ENCODE data around the gene IL1B.

The IL1B gene

GRCh38 chr2:112829961-112830681, 6.5 kb downstream of the IL1B start:
- TF ChIP-seq, protein P1, sequence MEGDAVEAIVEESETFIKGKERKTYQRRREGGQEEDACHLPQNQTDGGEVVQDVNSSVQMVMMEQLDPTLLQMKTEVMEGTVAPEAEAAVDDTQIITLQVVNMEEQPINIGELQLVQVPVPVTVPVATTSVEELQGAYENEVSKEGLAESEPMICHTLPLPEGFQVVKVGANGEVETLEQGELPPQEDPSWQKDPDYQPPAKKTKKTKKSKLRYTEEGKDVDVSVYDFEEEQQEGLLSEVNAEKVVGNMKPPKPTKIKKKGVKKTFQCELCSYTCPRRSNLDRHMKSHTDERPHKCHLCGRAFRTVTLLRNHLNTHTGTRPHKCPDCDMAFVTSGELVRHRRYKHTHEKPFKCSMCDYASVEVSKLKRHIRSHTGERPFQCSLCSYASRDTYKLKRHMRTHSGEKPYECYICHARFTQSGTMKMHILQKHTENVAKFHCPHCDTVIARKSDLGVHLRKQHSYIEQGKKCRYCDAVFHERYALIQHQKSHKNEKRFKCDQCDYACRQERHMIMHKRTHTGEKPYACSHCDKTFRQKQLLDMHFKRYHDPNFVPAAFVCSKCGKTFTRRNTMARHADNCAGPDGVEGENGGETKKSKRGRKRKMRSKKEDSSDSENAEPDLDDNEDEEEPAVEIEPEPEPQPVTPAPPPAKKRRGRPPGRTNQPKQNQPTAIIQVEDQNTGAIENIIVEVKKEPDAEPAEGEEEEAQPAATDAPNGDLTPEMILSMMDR (IDR thresholded peaks at IDR 0.05; ENCODE audit: insufficient read depth, low read length, poor library complexity, severe bottlenecking) = no peak
- no peaks in the 10 kb centered on the region for H3K36me3 ChIP-seq (ENCODE audit: control insufficient read depth, insufficient read depth, low read length)
- no peak overlapping the region for H3K4me3 ChIP-seq (replicated peaks; ENCODE audit: low read depth, low read length)
- H3K27me3 ChIP-seq (replicated peaks; ENCODE audit: control insufficient read depth, insufficient read depth, low read length) = no peaks in the 10 kb centered on the region
- DNase-seq (ENCODE audit: extremely low read depth, insufficient read length) = no peak

DNA sequence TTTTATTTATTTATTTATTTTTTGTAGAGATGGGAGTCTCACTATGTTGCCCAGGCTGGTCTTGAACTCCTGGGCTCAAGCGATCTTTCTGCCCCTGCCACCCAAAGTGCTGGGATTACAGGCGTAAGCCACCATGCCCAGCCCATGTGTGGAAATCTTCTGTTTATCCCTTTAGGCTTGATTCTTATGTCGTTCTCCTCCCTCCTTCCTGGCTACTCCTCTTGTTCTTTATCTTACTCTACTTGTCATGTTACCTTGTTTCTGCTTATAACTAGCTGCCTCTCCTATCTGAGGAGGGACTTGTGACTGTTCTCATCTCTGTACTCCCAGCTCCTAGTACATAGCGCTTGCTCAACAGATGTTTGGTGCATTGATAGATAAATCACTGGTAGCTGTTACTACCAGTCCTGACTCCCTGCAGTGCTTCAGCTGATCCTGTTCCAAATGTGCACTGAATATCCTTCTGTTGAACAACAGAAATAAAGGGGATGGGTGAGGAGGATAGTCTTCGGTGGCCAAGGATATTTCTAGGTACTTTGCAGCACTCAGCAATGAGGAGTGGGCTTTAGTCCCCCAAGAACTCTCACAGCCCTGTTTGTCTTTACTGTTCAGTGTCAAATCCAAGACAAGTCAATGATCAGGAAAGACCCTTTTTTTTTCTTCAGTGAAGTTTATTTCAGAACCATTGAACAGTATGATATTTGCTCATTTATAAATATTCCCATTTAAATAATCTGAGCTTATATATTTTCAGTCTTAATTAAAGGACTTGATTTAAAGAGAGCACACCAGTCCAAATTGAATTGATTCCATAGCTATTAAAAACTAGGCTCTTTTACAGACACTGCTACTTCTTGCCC, 7.2 kb downstream of the IL1B start:
- H3K27me3 ChIP-seq (replicated peaks; ENCODE audit: control insufficient read depth, insufficient read depth, low read length) = no peaks in the 10 kb centered on the region
- TF ChIP-seq, protein P1 (IDR thresholded peaks at IDR 0.05; ENCODE audit: insufficient read depth, low read length, poor library complexity, severe bottlenecking) = no peak
- no peaks in the 10 kb centered on the region for H3K36me3 ChIP-seq (ENCODE audit: control insufficient read depth, insufficient read depth, low read length)
- no peak for DNase-seq (ENCODE audit: extremely low read depth, insufficient read length)
- H3K4me3 ChIP-seq (replicated peaks; ENCODE audit: low read depth, low read length) = no peak overlapping the region

GRCh38 chr2:112828251-112828691, 8.3 kb downstream of the IL1B start:
- Histone ChIP-seq H3K36me3 (ENCODE audit: control insufficient read depth, insufficient read depth, low read length) (no peaks in the 10 kb centered on the region), H3K27me3 (replicated peaks; ENCODE audit: control insufficient read depth, insufficient read depth, low read length) (no peaks in the 10 kb centered on the region), H3K4me3 (replicated peaks; ENCODE audit: low read depth, low read length) (no peak overlapping the region)
- TF ChIP-seq, protein P1 (IDR thresholded peaks at IDR 0.05; ENCODE audit: insufficient read depth, low read length, poor library complexity, severe bottlenecking) = no peak
- DNase-seq (ENCODE audit: extremely low read depth, insufficient read length) = no peak

DNA sequence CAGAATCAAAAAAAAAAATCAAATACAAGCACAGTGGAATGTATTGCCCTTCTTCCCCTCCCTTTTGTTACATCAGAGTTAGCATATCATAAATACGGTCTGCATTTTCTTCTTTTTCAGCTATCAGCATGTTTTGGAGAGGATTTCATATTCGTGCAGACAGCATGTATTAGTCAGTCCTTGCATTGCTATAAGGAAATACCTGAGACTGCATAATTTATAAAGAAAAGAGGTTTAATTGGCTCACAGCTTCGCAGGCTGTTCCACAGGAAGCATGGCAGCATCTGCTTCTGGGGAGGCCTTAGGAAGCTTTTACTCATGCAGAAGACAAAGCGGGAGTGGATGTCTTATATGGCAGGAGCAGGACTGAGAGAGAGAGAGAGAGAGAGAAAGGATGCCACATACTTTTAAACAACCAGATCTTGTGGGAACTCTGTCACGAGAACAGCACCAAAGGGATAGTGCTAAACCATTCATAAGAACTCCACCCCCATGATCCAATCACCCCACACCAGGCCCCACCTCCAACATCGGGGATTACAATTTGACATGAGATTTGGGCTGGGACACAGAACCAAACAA, 8.9 kb downstream of the IL1B start:
- DNase-seq (ENCODE audit: extremely low read depth, insufficient read length) = no peak
- Histone ChIP-seq H3K36me3 (ENCODE audit: control insufficient read depth, insufficient read depth, low read length) (no peaks in the 10 kb centered on the region), H3K4me3 (replicated peaks; ENCODE audit: low read depth, low read length) (no peak overlapping the region), H3K27me3 (replicated peaks; ENCODE audit: control insufficient read depth, insufficient read depth, low read length) (no peaks in the 10 kb centered on the region)
- TF ChIP-seq, protein P1 (IDR thresholded peaks at IDR 0.05; ENCODE audit: insufficient read depth, low read length, poor library complexity, severe bottlenecking) = no peak

DNA sequence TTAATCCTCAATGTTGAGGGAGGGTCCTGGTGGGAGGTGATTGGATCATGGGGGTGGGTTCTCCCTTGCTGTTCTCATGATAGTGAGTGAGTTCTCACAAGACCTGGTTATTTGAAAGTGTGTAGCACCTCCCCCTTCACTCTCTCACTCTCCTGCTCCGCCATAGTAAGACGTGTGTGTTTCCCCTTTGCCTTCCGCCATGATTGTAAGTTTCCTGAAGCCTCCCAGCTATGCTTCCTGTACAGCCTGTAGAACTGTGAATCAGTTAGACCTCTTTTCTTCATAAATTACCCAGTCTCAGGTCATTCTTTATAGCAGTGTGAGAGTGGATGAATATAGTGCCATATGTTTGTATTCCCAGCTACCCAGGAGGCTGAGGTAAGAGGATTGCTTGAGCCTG, 9.6 kb downstream of the IL1B start:
- Histone ChIP-seq H3K27me3 (replicated peaks; ENCODE audit: control insufficient read depth, insufficient read depth, low read length) (no peaks in the 10 kb centered on the region), H3K4me3 (replicated peaks; ENCODE audit: low read depth, low read length) (no peak overlapping the region), H3K36me3 (ENCODE audit: control insufficient read depth, insufficient read depth, low read length) (no peaks in the 10 kb centered on the region)
- TF ChIP-seq, protein P1 (IDR thresholded peaks at IDR 0.05; ENCODE audit: insufficient read depth, low read length, poor library complexity, severe bottlenecking) = no peak
- DNase-seq (ENCODE audit: extremely low read depth, insufficient read length) = no peak

Measured in GM06990 (cell line).